ENCODE measurements around the gene SLC34A1. TPM values are rescaled to one million over a fixed set of nuclear protein-coding genes. Genes with fewer than 3 reads are reported as not detected.

The SLC34A1 gene
- total RNA-seq, 2 donors from 2014 or later, result not detected

DNA sequence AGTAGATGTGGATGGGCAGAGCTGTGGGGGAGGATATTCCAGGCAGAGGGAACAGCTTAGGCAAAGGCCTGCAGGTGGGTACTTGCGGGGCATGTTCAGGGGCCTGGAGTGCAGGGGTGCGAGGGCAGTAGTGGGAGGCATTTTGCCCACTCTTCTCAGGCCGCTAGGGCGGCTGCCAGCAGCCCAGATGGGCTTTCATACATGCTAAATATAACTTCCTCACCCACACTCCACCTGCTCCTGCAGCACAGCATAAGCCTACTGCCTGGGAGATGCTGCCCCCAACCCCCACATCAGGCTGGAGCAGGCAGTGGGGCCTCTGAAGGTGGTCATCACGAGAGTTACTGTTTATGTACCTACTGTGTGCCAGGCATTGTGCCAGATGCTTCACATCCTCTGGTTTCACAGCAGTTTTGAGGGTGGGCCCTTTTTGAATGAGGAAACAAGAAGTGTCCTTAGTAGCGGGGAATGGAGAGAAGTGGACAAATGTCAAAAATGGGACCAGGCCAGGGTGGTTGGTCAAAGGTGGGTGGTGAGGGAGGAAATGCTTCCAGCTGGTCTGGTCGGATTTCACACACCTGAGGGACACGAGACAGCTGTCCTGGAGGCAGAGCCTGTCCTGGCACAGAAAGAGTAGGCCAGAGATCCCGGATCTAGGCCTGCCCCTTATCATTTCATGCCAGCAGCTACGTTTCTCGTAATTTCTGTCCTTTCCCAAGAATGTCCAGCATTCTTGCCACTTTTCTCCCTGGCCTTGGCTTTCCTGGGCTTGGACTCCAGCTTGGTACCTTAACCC, 14.4 kb upstream of the SLC34A1 start:
- Histone ChIP-seq H3K4me1 (peaks cover 10% of the 10 kb centered on the region), H3K4me3 (no peak overlapping the region), H3K9ac (ENCODE audit: low read depth in 2 of 2, low read length in 2 of 2) (no peak overlapping the region), H3K27me3 (no peaks in the 10 kb centered on the region), H3K9me3 (no peaks in the 10 kb centered on the region), H3K36me3 (no peaks in the 10 kb centered on the region), H3K27ac (no peak overlapping the region)
- TF ChIP-seq, protein P1, sequence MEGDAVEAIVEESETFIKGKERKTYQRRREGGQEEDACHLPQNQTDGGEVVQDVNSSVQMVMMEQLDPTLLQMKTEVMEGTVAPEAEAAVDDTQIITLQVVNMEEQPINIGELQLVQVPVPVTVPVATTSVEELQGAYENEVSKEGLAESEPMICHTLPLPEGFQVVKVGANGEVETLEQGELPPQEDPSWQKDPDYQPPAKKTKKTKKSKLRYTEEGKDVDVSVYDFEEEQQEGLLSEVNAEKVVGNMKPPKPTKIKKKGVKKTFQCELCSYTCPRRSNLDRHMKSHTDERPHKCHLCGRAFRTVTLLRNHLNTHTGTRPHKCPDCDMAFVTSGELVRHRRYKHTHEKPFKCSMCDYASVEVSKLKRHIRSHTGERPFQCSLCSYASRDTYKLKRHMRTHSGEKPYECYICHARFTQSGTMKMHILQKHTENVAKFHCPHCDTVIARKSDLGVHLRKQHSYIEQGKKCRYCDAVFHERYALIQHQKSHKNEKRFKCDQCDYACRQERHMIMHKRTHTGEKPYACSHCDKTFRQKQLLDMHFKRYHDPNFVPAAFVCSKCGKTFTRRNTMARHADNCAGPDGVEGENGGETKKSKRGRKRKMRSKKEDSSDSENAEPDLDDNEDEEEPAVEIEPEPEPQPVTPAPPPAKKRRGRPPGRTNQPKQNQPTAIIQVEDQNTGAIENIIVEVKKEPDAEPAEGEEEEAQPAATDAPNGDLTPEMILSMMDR (IDR thresholded peaks at IDR 0.05), result no peak
- intact Hi-C loops (cut with DNase I), result no loop called here
- no peak for DNase-seq

GRCh38 chr5:177370488-177371119, 13.6 kb upstream of the SLC34A1 start:
- TF ChIP-seq, protein P1 (IDR thresholded peaks at IDR 0.05), result no peak
- Histone ChIP-seq H3K9ac (ENCODE audit: low read depth in 2 of 2, low read length in 2 of 2) (peak overlapping the region in 1 of 2 donors; percentile 45), H3K4me1 (peaks cover 10% of the 10 kb centered on the region), H3K36me3 (no peaks in the 10 kb centered on the region), H3K4me3 (peak overlapping the region; percentile 31), H3K9me3 (no peaks in the 10 kb centered on the region), H3K27ac (no peak overlapping the region), H3K27me3 (no peaks in the 10 kb centered on the region)
- DNase-seq, result peak; percentile 91
- intact Hi-C loops (cut with DNase I), result no loop called here

GRCh38 chr5:177371120-177372033, 12.9 kb upstream of the SLC34A1 start:
- Histone ChIP-seq H3K9ac (ENCODE audit: low read depth in 2 of 2, low read length in 2 of 2) (peak overlapping the region; percentile 34 to 45), H3K27ac (peak overlapping the region; percentile 50), H3K4me1 (peaks cover 10% of the 10 kb centered on the region), H3K27me3 (no peaks in the 10 kb centered on the region), H3K9me3 (no peaks in the 10 kb centered on the region), H3K36me3 (no peaks in the 10 kb centered on the region), H3K4me3 (peak overlapping the region; percentile 31)
- DNase-seq, result no peak
- intact Hi-C loops (cut with DNase I), result no loop called here
- TF ChIP-seq, protein P1 (IDR thresholded peaks at IDR 0.05), result no peak

- intact Hi-C loops (cut with DNase I), result no loop called here
- DNase-seq, result no peak
- no peaks in the 10 kb centered on the region for H3K27me3 ChIP-seq
- H3K4me3 ChIP-seq, result no peak overlapping the region
- no peaks in the 10 kb centered on the region for H3K36me3 ChIP-seq
- TF ChIP-seq, protein P1 (IDR thresholded peaks at IDR 0.05), result no peak
- peak overlapping the region in 1 of 2 donors; percentile 4 for H3K9ac ChIP-seq (ENCODE audit: low read depth in 2 of 2, low read length in 2 of 2)
- H3K27ac ChIP-seq, result peak overlapping the region; percentile 24
- no peaks in the 10 kb centered on the region for H3K9me3 ChIP-seq
- peaks cover 10% of the 10 kb centered on the region for H3K4me1 ChIP-seq
These were observed 12.0 kb upstream of the SLC34A1 start for GRCh38 chr5:177372034-177372896.

Measured in colonic mucosa (tissue), 4 donors.